Stimulated activated effector memory CD8-positive, alpha-beta T cell treated with anti-CD3 and anti-CD28 coated beads, Interleukin-12 subunit alpha, Interleukin-12 subunit beta, amount 100 ng/mL, for 72 hours (primary cell): ENCODE results near the gene FIGNL1.

Experiments used
- ATAC-seq: fragments of 150-1000 bp; cut with Tn5 transposase; 2 replicates; pipeline ENCODE4 v1.10.0; 2021
- DNase-seq, 2 donors: peaks; one replicate each; pipeline ENCODE4 v3.0.0; 2021 to 2022; ENCODE audit warnings: low spot score in 2 of 2
- H3K27ac Mint-ChIP-seq: one replicate; pipeline ENCODE4 v1.8.0; 2022; ENCODE audit warnings: mild to moderate bottlenecking, mixed read lengths
- H3K36me3 Mint-ChIP-seq: one replicate; pipeline ENCODE4 v1.8.0; 2022; ENCODE audit warnings: mild to moderate bottlenecking, mixed read lengths
- H3K4me1 Mint-ChIP-seq: one replicate; pipeline ENCODE4 v1.8.0; 2022; ENCODE audit warnings: mixed read lengths
- H3K4me3 Mint-ChIP-seq: one replicate; pipeline ENCODE4 v1.8.0; 2022; ENCODE audit warnings: mild to moderate bottlenecking, mixed read lengths
- H3K9me3 Mint-ChIP-seq: one replicate; pipeline ENCODE4 v1.8.0; 2022; ENCODE audit warnings: mixed read lengths

The FIGNL1 gene, protein sequence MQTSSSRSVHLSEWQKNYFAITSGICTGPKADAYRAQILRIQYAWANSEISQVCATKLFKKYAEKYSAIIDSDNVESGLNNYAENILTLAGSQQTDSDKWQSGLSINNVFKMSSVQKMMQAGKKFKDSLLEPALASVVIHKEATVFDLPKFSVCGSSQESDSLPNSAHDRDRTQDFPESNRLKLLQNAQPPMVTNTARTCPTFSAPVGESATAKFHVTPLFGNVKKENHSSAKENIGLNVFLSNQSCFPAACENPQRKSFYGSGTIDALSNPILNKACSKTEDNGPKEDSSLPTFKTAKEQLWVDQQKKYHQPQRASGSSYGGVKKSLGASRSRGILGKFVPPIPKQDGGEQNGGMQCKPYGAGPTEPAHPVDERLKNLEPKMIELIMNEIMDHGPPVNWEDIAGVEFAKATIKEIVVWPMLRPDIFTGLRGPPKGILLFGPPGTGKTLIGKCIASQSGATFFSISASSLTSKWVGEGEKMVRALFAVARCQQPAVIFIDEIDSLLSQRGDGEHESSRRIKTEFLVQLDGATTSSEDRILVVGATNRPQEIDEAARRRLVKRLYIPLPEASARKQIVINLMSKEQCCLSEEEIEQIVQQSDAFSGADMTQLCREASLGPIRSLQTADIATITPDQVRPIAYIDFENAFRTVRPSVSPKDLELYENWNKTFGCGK

DNA sequence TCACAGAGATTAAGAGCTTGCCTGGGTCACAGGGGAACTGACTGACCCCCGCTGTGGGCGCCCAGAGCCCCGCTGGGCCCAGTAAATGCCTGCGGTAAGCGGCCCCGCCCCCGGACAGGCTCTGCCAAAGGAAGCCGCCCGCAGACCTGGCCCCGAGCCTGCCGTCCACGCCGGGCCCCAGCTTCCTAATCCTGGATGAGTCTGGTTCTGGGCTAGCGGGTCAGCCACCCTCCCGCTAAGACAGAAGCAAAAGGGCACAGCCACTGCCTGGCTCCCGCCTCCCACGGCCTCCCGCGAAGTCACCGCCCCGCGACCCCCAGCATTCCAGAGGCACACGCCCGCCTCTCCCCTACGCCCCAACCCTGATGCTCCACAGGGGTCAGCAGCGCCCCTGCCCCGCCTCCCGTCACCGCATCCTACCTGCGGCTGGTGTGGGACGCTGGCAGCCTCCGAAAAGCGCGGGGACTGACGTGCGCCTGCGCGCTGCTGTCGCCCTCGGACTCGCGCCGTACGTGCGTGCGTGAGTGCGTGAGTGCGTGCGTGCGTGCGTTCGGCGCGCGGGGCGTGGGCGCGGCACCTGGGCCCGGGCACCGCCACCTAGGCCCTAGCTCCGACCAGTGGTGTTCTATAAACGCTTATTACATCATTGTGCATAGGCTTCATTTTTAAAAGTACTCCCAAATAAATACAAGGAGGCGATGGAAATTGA is at the start of gene FIGNL1:
TSS of gene FIGNL1 (minus strand) at position 470 of the 709 bp plus-strand sequence. CDS start 3,063 bp downstream, outside the sequence.
- Mint-ChIP-seq H3K4me1 (peaks cover 36% of the 10 kb centered on the region), H3K4me3 (peak within 1 kb of the TSS; percentile 91), H3K27ac (peak within 1 kb of the TSS; percentile 95), H3K9me3 (no peaks in the 10 kb centered on the region), H3K36me3 (peaks cover 32% of the 10 kb centered on the region)
- DNase-seq (peak; percentile 72 to 89), ATAC-seq (peak; percentile 92)

DNA sequence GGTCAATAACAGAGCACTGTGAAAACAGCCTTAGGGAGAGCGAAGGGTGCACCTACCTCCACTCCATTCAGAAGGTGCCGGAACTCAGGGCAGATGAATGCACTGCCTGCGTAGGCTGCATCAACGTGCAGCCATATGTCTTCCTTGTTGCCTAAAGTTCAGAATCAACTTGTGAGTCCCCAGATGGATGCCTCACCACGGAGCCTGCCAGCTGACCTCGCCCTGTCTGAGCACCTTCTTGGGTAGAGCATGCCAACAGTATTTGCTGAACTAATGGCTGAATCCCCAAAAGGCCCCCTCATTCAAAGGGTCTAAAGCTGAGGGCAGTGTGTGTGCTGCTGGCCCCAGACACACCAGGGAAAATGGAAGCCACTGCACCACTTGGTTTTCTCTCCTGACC is 48.9 kb upstream of the FIGNL1 start:
- Mint-ChIP-seq H3K36me3 (no peaks in the 10 kb centered on the region), H3K4me3 (no peak overlapping the region), H3K4me1 (peaks cover 5% of the 10 kb centered on the region), H3K27ac (no peak overlapping the region), H3K9me3 (no peaks in the 10 kb centered on the region)
- DNase-seq (no peak), ATAC-seq (no peak)

DNA sequence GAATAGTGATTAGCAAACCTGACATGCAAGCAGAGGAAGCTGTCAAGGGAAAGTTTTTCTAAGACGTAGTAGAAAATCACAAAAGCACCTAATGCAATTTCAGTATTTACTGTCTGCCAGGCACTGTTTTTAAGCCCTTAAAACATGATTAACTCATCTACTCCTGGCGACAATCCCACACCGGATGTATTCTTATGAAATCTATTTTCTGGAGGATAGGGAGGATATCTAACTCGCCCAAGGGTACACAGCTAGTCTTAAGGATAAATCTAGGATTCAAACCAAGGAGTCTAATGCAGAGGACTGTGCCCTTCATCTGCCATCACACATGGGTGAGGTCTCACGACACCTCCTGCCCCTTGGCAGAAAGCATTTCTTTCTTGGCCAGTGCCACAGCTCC is 47.8 kb upstream of the FIGNL1 start:
- Mint-ChIP-seq H3K4me1 (peaks cover 5% of the 10 kb centered on the region), H3K4me3 (no peak overlapping the region), H3K9me3 (no peaks in the 10 kb centered on the region), H3K27ac (no peak overlapping the region), H3K36me3 (no peaks in the 10 kb centered on the region)
- no peak for ATAC-seq
- DNase-seq, result no peak

DNA sequence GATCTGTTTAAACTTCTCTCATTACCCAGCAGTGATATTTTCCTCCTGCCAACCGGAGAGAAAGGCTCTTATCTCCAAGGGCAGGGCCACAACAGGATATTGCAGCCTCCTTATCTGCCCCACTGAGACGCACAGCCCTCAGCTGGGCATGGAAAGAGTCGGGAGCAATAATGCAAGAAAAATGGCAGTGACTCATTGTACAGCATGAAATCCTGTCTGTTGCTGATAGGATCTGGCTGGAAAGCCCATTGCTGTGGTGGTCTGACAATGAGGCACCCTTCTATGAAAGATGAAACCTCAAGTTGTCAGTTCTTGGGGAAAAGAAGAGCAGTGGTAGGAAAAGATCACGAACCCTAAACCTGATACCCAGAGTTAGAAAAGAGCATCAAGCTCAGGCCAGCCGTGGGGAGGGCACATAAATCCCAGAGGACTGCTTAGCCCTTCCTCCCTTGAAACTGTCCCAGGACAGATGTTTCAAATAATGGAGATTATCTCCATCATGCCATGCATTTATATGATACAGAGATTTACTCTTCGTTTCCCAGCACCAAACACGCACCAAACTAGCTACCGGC is 47.0 kb upstream of the FIGNL1 start:
- Mint-ChIP-seq H3K9me3 (no peaks in the 10 kb centered on the region), H3K4me1 (peaks cover 5% of the 10 kb centered on the region), H3K27ac (no peak overlapping the region), H3K4me3 (no peak overlapping the region), H3K36me3 (no peaks in the 10 kb centered on the region)
- ATAC-seq (no peak), DNase-seq (no peak)

DNA sequence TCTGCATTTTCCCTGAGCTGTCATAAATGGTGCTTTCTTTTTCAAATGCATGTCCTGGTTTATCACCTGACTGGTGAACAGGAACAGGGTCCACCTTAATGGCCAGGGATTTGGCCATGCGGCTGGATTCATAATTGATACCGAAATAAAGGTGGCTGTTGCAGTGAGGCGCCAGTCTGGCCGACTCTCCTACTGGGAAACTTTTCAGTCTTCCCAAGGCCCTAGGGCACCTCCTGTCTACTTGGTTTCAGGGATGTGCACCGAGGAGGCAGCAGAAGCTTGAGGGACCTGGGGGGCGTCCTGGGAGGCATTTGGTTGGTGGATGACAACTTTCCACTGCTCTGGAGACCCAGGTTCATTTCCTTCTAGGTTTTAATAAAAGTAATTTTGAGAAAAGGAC is 46.4 kb upstream of the FIGNL1 start:
- Mint-ChIP-seq H3K36me3 (no peaks in the 10 kb centered on the region), H3K27ac (no peak overlapping the region), H3K9me3 (no peaks in the 10 kb centered on the region), H3K4me1 (peaks cover 5% of the 10 kb centered on the region), H3K4me3 (no peak overlapping the region)
- no peak for DNase-seq
- ATAC-seq, result no peak

DNA sequence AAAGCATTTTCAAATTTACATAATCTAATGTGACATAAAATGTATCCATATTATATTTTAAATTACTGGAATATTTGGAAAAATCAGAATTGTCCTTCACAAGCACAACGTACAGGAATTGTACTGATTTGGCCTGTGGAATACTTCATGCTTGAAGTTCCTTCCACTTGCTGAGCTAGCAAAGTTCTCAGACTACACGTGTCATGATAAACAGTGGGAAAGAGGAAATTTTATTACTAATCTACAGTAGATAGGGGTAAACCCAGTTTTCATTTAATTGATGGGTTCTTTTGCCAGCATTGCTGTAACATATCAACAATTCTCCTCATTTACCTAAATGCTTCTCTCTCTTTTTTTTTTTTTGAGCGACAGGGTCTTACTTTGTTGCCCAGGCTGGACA is 45.6 kb upstream of the FIGNL1 start:
- no peak overlapping the region for H3K27ac Mint-ChIP-seq
- peaks cover 5% of the 10 kb centered on the region for H3K4me1 Mint-ChIP-seq
- ATAC-seq (no peak), DNase-seq (no peak)
- H3K36me3 Mint-ChIP-seq, result no peaks in the 10 kb centered on the region
- H3K9me3 Mint-ChIP-seq, result no peaks in the 10 kb centered on the region
- no peak overlapping the region for H3K4me3 Mint-ChIP-seq

DNA sequence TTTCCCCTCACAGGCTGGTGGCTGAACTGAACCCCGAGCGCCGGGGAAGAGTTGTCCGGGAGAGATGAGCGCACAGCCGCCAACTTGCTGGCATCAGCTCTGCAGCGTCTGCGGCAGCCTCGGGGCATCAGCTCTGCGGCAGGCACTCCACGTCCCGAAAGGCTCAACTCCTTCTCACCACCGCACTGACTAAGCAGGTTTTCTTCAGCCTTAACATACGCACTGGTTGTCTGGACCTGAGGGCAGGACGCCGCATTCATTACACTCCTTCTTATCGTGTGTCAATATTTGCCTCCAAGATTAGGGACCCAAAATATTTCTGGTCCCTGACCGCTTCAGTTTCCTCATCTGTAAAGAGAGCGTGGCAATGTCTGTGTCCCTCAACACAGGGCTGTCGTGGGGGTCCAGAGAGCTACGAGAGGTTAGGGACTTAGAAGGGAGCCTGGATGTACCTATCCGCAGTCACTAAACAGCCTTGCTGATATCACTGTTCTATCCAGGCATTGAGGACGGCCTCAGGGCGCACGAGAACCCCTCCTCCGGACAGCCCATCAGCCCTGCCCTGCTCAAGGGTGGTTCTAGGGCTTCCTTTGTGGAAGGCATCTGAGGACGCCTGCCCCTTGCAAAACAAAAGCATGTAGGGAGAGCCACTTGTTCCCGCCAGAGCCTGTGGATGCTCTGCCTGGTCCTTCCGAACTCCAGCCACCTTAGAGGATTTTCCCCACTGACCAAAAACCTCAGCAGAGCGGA is 42.8 kb upstream of the FIGNL1 start:
- H3K36me3 Mint-ChIP-seq, result no peaks in the 10 kb centered on the region
- no peak for DNase-seq
- H3K4me1 Mint-ChIP-seq, result peaks cover 5% of the 10 kb centered on the region
- H3K4me3 Mint-ChIP-seq, result no peak overlapping the region
- H3K9me3 Mint-ChIP-seq, result no peaks in the 10 kb centered on the region
- H3K27ac Mint-ChIP-seq, result no peak overlapping the region
- ATAC-seq, result no peak

DNA sequence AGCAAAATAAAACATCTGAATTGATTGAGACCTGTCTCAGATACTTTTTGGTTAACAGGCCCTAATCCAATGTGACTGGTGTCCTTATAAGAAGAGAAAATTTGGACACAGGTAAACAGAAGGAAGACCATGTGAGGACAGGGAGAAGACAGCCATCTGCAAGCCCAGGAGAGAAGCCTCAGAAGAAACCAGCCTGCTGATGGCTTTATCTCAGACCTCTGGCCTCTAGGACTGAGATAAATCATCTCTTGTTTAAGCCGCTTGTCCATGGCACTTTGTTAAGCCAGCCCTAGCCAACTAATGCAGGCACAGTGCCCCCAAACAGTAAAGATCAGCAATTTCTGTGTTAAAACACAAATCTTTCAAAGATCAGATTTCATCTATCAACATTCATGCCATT is 41.8 kb upstream of the FIGNL1 start:
- DNase-seq (no peak), ATAC-seq (no peak)
- peaks cover 1% of the 10 kb centered on the region for H3K4me1 Mint-ChIP-seq
- H3K27ac Mint-ChIP-seq, result no peak overlapping the region
- no peaks in the 10 kb centered on the region for H3K36me3 Mint-ChIP-seq
- H3K4me3 Mint-ChIP-seq, result no peak overlapping the region
- H3K9me3 Mint-ChIP-seq, result no peaks in the 10 kb centered on the region

DNA sequence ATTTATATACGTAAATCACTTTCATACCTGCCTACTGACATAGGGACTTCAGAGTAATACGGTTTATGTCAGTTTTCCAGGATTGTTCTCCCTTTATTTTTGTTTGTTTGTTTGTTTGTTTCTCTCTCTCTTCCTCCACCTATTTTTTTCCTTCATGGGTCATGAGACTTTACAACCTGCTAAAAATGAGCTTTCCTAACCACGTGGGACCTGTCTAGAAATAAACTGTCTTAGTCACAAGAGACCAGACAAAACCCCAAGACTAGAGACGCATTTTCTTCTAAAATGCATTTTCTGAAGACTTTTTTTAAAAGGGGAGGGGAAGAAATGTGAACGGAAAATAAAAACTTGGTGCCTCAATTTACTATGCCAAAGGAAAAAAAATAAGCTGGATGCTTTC is 41.1 kb upstream of the FIGNL1 start:
- no peak overlapping the region for H3K27ac Mint-ChIP-seq
- H3K4me3 Mint-ChIP-seq, result no peak overlapping the region
- H3K4me1 Mint-ChIP-seq, result no peaks in the 10 kb centered on the region

DNA sequence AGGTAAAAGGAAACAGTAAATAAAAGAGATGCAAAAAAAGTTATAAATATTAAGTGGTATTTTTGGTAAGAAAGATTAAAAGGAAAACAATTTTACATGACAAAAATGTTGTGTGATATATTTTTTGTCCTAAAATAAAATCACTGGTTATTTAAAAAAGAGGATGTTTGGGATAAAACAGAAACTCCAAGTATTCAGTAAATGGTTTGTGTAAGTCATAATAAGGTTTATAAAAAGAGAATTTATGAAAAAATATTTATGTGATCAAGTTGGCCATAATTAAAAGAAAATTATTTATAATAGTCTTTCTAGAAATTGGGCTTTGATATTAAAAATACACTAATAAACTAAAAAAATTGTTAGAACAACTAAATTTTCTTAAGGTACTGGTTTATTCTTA is 38.2 kb upstream of the FIGNL1 start:
- no peaks in the 10 kb centered on the region for H3K9me3 Mint-ChIP-seq
- ATAC-seq, result no peak
- H3K36me3 Mint-ChIP-seq, result no peaks in the 10 kb centered on the region
- H3K4me3 Mint-ChIP-seq, result no peak overlapping the region
- H3K27ac Mint-ChIP-seq, result no peak overlapping the region
- no peaks in the 10 kb centered on the region for H3K4me1 Mint-ChIP-seq
- no peak for DNase-seq

More for the DNA sequence above, 41.1 kb upstream of the FIGNL1 start:
- ATAC-seq, result no peak
- no peaks in the 10 kb centered on the region for H3K9me3 Mint-ChIP-seq
- no peaks in the 10 kb centered on the region for H3K36me3 Mint-ChIP-seq
- no peak for DNase-seq

DNA sequence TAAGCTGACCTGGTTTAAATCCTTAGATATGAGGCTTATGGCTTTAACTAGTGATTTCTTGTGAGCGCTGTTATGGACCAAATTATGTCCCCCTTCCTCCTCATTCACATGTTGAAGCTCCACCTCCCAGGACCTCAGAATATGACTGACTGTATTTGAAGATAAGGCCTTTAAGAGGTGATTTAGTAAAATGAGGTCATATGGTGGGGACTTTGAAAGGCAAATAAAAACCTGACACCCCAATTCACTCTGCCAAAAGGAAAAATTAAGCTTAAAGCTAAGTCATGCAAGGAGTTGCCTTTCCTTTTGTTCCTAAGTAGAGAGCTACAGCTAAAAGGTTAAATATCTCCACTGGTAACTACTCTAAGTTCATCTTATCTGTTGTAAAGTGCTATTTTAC is 36.4 kb upstream of the FIGNL1 start:
- DNase-seq (no peak), ATAC-seq (no peak)
- Mint-ChIP-seq H3K9me3 (no peaks in the 10 kb centered on the region), H3K27ac (no peak overlapping the region), H3K4me1 (no peaks in the 10 kb centered on the region), H3K36me3 (no peaks in the 10 kb centered on the region), H3K4me3 (no peak overlapping the region)

DNA sequence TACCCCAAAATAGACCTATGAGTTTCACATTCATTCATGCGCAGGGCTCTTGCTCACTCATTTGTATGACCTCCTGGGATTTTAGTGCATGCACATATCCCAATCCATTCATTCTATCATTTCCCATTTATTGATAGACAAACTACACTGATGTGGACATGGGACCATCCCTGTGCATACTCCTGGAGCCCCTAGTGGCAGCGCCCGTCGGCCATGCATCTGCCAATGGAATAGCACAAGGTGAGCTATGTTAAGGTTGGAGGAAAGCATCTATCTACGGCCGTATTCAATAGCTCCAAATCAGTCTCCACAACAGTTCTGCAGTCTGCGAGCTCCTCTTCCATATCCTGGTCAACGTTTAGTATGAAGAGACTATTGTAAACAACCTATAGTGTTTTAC is 31.7 kb upstream of the FIGNL1 start:
- ATAC-seq, result no peak
- peak in 1 of 2 donors; percentile 29 for DNase-seq
- Mint-ChIP-seq H3K36me3 (no peaks in the 10 kb centered on the region), H3K4me1 (no peaks in the 10 kb centered on the region), H3K4me3 (no peak overlapping the region), H3K27ac (no peak overlapping the region), H3K9me3 (no peaks in the 10 kb centered on the region)

DNA sequence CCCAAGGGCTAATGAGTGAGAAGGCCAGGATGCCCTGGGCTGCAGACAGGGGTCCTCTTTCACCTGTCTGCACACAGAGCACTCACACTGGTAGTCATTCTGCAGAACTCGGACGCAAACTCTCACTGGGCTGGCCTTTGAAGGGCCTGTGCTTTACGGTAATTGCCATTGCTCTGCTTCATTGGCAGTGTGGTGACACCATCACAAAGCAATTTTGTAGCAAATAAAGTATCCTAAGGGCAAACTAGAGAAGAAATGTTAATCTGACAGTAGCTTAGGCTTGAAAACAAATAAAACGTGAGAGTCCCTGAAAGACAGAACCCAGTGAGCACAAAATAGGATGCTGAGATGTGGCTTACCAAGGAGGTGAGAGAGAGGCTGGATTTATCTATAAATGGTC is 30.6 kb upstream of the FIGNL1 start:
- Mint-ChIP-seq H3K4me3 (no peak overlapping the region), H3K36me3 (no peaks in the 10 kb centered on the region), H3K9me3 (no peaks in the 10 kb centered on the region), H3K27ac (no peak overlapping the region), H3K4me1 (no peaks in the 10 kb centered on the region)
- DNase-seq, result peak in 1 of 2 donors; percentile 18
- ATAC-seq, result no peak

DNA sequence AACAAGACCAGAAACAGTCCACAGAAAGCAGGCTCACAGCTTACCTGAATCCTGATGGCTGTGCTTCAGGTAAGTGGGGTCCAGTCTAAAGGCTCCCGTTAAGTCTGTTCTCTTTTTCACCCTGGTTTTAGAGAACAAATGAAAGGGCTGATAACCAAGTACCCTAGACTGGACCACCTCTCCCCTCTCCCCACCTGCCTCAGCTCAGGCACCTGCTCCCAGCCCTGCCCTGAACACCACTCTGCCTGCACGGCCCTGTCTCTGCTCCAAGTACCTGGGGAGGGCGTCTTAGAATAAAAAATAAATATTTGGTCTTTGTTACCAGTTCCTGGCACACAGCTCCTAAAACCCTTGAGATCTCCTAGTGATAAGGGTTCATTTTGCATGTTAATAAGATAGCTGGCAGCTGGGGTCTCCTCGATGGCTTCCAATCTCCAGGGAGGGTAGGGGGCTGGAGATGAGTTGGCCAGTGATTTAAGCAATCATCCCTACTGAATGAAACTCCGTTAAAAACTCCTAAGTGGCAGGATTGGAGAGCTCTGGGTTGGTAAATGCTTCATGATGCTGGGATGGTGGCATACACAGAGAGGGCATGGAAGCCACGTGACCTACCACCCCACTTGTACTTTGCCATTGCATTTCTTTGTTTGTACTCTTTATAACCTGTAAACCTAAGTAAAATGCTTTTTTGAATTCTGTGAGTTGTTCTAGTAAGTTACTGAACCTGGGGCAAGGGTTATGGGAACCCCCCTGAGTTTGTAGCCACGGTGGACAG is 29.8 kb upstream of the FIGNL1 start:
- H3K4me3 Mint-ChIP-seq, result no peak overlapping the region
- ATAC-seq (no peak), DNase-seq (peak in 1 of 2 donors; percentile 26)
- no peaks in the 10 kb centered on the region for H3K36me3 Mint-ChIP-seq
- no peaks in the 10 kb centered on the region for H3K9me3 Mint-ChIP-seq
- no peak overlapping the region for H3K27ac Mint-ChIP-seq
- no peaks in the 10 kb centered on the region for H3K4me1 Mint-ChIP-seq
